ENCODE measurements around the gene U2AF1.
"Not testable (repeated sequence)": the region's sequence is repeated elsewhere in the genome, so short reads cannot be mapped to it uniquely, and the experiment has no call there.

- not testable (repeated sequence) for TF ChIP-seq CTCF (IDR thresholded peaks at IDR 0.05); JUND (IDR thresholded peaks at IDR 0.05); MXI1 (IDR thresholded peaks at IDR 0.05; ENCODE audit: low read depth, low read length); YY1 (IDR thresholded peaks at IDR 0.05; ENCODE audit: low read depth); TAF1 (IDR thresholded peaks at IDR 0.05; ENCODE audit: borderline replicate concordance, low read depth, low read length); FOSL2 (IDR thresholded peaks at IDR 0.05; ENCODE audit: borderline replicate concordance, low read depth); EZH2phosphoT487 (IDR thresholded peaks at IDR 0.05; ENCODE audit: borderline replicate concordance, low read depth); ELF1 (IDR thresholded peaks at IDR 0.05)
These were observed 44.3 kb downstream of the U2AF1 start for GRCh38 chr21:43062955-43063664.
